ENCODE data around the gene EPHB1.
"Not testable (repeated sequence)": the region's sequence is repeated elsewhere in the genome, so short reads cannot be mapped to it uniquely, and the experiment has no call there.

Gene EPHB1

DNA sequence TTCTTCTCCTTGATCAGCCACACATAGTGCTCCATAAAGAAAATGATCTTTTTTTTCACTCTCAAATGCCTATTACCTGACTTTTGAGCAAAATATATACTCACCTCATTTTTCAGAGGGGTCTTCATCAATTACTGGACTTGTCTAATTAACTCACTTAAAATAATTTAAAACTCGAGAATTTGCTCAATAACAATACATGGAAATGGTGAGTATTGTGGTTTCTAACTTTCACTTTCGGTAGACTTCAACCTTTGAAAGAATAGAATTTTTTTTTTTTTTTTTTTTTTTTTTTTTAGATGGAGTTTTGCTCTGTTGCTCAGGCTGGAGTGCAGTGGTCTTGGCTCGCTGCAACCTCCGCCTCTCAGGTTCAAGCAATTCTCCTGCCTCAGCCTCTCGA is 17.7 kb upstream of the EPHB1 start:
- no peak for DNase-seq (ENCODE audit: low read depth)

DNA sequence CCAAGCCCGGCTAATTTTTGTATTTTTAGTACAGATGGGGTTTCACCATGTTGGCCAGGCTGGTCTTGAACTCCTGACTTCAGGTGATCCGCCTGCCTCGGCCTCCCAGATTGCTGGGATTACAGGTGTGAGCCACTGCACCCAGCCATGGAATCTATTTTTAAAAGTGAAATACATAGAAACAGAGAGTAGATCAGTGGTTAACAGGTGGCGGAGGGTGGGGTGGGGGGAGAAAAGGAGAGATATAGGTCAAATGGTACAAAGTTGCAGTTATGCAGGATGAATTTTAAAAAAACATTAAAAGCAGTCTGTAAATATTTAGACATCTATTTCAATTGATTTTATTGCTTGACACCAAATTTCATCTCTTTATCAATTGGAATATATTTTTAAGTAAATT is 6.8 kb upstream of the EPHB1 start:
- not testable (repeated sequence) for DNase-seq (ENCODE audit: low read depth)

DNA sequence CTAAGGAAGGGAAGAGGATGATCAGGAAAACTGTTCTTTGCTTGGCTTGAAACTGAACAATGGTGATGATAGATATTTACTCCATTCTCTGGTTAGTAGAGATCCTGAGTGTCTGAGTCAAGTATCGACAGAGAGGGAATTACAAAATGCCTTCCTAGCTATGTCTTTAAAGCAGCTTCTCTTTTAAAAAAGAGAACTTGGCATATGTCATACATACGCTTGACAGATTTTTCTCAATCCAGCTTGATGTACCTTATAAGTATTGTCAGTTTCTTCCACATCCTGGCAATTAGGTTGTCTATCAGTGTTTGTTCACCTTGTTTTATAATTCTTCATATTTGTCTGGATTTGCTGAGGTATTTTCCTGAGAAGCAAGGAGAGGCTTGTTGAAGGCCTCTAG is 5.0 kb upstream of the EPHB1 start:
- DNase-seq (ENCODE audit: low read depth), result no peak

DNA sequence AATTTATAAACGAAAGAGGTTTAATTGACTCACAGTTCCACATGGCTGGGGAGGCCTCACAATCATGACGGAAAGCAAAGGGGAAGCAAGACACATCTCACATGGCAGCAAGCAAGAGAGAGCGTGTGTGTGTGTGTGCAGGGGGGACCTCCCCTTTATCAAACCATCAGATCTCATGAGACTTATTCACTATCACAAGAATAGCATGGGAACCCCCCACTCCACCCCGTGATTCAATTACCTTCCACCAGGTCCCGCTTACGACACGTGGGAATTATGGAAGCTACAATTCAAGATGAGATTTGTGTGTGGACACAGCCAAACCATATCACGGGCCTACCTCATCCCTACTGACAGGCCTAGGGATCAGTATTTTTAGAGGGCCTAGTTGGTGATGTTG is 3.1 kb upstream of the EPHB1 start:
- DNase-seq (ENCODE audit: low read depth), result no peak

DNA sequence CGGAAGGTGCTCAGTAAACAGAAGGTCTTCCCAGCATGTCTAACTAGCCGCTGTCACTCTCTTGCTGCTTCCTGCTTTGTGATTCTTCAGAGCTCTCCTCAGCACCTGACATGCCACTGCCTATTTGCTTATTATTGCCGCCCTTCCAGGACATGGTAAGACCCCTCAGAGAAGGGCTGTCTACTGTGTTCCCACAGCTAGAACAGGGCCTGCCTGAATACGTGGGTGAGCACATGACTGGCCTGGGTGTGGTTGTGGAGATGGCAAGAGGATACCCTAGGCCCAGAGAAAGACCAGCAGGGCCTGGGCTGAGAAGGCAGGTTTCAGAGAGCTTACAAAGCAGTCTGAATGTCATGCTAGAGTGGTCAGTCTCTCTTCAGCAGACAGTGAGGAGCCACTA is 2.4 kb upstream of the EPHB1 start:
- DNase-seq (ENCODE audit: low read depth), result no peak

DNA sequence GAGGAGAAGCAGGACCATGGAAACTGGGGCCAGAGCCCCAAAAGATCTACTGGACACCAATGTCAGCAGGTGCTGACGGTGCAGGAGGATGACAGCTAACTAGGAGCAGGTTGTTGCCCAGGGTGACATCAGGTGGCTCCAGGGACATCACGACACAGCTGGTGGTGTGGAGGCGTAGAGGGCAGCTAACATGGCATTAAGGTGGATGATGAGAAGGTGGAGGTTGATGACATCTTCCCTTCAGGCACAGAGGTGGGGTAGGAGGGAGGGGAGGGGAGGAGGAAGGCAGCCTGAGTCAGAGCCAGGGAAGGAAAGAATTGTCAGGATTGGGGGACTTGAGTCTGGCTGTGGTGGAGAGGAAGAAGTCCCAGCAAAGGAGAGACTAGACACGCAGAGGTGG is 1.5 kb upstream of the EPHB1 start:
- no peak for DNase-seq (ENCODE audit: low read depth)

DNA sequence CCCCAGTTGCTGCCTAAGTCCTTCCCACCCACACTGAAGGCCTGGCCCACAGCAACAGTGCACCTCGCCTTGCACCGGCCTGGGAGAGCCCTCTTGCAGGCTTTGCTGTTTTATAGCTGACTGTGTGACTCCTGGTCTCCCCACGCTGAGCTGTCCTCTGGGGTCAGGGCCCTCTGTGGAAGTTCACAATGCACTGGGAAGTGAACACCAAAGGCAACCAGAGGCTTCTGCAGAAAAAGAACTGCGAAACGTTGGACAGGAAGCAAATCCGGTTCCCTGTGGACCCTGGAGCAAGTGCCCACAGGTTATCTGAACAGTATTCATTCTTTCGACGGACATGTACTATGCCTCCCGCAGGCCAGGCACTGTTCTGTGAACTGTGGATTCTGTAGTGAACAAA is 737 bp upstream of the EPHB1 start:
- no peak for DNase-seq (ENCODE audit: low read depth)

DNA sequence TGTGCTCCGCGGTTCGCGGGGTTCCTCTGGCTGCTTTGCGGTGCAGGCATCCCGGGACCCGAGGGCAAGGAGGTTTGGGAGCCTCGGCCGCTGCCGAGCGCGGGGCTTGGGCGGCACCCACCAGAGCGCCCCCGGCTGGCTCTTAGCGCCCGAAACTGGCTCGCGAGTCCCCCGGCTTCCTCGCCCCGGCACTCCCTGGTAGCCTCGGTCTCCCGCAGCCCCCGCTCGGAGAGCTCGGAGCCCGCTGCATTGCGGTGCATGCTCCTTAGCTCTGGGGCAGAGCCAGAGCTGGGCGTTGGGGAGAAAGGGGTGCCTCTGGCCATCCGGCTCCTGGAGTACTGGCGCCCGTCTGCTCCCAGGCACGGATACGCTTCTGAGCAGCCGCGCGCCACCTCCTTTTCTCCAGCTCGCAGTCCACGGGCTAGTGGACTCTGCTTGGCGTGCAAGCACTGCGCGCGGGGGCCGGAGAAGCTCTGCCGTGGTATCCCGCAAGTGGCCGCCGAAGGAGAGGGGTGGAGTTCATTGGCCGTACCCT is 753 bp downstream of the EPHB1 start:
- no peak for DNase-seq (ENCODE audit: low read depth)

DNA sequence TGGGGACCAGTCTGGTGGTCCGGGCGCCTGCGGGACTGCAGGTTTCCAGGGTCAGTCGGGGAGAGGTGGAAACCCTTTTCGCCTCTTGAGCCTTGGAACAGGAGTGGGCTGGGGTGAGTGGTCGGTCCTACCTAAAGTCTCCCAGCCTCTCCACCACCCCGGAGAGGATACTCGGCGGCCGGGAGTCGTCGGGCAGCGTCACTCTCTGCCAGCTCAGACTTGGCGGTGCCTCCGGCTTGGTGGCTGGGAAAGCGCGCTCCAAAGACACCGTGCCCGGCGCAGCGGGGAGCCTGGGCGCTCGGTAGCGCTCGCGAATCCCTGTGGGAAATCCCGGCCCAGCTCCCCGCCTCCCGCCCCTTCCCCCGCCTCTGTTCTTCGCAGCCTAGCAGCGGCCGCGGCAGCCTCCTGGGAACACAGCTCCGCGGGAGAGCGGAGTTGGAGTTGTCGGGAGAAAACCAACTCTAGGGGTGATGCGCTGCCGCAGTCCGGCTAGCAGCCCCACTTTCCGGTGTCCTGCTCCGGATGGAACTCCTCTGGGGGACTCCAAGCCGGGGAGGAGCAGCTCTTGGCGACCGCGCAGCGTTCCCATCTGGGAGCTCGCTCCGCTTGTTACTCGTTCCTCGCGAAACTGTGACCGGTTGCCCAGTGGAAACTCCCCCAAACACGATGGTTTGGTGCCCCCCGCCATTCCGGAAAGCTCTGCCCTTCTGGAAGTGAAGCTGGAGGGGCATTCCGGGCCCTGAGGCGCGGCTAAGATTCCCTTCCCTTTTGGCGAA is 1.4 kb downstream of the EPHB1 start:
- no peak for DNase-seq (ENCODE audit: low read depth)

DNA sequence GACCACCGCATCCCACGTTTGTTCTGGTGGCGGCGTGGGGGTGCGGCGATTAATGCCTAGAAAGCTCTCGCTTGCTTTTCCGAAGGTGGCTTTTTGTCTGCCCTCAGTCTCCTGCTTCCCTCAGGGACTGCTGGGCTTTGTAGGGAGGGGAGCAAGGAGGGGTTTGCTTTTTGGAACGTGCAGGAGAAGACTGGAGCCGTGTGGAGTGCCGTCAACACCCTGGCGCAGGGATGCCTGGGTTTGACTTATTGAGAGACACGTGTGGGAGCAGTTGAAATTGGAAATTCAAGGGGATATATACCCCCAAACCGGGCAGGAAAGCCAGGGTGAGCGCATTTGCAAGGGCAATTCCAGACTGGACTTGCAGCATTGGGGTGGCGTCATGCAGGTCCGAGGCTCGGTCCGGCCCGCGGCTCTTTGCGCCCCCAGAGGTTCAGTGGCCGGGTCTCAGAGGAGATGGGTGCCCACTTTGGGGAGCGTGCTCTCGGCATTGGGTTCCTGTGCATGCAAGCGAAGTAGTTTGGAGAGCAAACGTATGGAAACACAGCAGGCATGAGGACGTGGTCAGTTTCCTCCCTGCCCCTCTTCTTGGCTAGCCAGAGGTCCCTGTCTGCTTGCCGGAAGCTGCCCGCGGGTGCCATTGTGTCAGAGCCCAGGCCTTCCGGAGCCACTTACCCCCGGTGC is 2.1 kb downstream of the EPHB1 start:
- no peak for DNase-seq (ENCODE audit: low read depth)

DNA sequence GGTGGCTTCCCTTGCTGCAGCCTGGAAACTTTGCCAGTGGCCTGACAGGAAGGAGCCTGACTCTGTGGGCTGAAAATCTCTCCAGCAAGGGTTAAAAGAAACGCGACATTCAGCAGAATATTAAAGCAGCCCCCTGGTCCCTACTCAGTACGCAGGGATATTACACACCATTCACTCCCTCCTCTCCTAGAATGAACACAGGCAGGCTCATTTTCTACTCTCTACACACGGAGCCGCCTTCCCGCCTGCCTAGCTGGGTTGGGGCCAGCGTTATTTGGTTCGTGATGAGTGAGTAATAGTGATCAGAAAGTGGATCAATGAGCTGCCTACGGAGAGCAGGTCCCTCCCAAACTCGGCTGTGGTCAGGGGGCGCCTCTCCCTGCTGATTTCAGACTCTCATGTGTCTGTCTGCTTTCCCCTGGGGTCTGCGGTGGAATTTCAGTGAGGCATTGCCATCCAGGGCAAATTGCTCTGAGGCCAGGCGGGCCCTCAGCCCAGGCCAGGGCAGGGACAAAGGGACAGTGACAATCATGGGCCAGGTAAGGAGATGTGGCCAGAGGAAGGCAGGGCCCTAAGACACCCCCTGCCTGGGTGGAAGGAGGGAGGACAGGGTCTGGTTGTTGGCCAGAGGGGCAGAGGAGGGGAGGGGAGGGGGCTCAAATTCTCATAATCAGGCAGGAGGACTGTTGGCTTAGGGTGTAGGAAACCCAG is 2.8 kb downstream of the EPHB1 start:
- no peak for DNase-seq (ENCODE audit: low read depth)

DNA sequence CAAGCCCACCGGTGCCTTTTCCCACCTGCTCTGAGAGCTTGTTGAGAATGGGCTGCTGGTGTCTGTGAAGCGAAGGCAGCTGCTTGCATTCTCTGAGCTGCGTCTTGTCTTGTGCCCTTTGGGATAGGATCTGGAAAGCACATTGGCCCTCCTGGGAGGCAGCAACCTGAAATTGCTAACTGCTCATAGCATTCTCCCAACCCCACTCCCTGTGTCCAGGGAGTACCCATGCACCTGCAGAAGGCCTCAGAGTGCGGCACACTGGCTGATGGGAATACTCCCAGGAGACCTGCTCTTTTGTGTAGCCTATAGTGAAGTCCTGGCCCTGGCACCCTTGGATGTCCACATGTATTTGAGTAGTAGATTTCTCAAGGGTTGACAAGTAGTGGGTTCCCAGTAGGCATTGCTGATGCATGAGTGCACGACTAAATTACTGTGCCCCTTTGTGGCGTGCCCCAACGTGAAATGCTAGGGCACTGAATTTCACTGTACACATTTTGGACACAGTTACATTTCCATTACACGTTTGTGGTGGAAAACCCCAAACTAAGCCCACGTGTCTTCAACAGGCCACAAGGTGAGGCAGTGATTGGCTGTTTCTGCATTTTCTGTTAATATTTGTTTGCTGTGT is 3.7 kb downstream of the EPHB1 start:
- DNase-seq (ENCODE audit: low read depth), result no peak

DNA sequence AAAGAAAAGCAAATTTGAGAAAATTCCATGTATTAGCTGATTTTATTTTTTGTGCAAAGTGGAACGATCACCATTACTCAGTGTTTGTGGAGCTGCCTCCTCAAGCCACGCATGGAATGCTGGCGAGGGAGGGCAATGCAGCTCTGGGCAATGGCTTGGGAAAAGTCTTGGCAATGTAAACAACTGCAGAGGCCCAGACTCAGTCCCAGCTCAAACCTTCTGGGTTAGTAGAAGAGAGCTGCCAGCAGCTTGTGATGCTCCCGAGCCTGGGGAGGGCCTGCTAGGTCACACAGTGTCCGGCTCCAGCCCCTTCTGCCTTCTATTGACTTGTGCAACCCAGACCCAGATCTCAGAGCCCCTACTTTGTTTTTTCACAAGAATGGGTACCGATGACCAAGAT is 4.3 kb downstream of the EPHB1 start:
- DNase-seq (ENCODE audit: low read depth), result no peak

DNA sequence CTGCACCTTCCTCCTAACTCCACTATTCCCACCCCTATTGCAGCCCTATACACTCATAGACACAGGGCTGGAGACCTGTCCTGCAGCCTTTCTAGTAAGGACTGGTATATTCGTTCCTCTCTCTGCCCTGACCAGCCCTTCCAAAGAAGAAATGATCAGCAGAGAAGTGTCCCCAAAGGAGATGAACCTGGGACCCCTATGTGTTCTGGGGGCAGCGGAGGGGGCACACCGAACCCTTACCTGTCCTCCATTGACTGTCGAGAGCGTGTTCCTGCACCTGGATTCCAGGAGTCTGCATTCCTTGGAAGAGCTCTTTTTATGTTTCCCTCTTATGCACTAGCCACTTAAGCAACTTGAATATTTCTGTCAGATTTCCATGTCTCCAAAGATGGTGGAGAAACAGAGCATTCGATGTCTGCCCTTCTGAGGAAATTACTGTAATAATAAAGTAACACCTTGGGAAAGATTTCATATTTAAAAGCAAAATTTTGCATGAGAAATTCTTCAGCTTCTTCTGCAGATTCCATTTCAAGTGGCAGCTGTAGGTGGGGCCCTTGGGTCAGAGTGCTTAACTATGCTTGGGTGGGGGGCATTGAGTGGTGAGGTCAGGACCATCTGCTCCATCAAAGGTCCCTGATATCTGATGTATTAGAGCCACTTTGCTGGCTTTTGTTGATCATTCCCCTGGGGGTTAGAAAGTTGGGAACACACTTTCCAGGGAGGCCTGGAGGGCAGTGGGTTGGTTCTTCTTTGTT is 6.3 kb downstream of the EPHB1 start:
- DNase-seq (ENCODE audit: low read depth), result no peak

DNA sequence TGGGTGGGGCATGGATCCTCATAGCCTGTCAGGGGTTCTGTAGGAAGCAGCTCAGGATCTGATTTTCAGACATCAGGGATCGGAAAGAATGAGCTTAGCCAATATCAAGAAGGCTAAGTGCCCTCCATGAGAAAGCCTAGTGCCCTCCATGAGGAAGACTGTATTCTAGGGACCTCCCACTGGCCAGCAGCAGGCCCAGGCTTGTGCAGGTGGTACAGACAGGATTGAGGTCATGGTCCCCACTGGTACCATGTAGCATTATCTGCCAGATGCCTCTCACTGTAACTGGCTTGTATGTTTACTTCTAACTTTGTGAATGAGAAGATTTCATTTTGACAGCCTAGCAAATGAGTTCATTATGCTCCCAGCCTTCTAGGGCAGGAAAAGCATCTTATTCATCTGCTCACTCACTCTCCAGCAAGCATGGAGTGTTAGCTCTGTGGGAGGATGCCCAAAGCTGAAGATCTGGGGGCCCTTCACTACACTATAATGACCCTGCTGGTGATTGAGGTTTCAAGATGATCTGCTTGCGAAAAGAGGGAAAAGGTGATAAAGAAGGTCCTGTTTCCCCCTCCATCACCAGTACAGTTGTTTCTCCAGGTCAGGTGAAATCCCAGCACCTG is 7.5 kb downstream of the EPHB1 start:
- no peak for DNase-seq (ENCODE audit: low read depth)

DNA sequence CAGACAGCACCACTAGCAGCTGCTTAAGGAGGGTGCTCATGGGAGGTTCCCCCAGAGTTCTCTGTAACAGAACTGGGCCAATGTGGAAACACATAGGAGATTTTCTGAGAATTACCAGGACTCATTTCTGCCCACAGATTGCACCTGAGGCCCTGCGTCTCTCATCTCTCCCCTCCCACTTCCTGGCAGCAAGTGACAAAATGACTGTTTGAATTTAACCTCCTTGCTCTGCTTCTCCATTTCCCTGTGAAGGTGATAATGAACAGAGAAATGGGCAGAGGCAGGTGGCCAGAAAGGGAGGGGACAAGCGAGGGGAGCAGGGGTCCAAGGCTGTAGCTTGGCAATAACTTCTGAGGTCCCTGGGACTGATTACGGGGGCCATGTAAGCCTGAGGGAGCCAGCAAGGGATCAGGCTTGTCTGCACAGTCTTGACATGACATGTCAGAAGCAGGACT is 8.0 kb downstream of the EPHB1 start:
- no peak for DNase-seq (ENCODE audit: low read depth)

DNA sequence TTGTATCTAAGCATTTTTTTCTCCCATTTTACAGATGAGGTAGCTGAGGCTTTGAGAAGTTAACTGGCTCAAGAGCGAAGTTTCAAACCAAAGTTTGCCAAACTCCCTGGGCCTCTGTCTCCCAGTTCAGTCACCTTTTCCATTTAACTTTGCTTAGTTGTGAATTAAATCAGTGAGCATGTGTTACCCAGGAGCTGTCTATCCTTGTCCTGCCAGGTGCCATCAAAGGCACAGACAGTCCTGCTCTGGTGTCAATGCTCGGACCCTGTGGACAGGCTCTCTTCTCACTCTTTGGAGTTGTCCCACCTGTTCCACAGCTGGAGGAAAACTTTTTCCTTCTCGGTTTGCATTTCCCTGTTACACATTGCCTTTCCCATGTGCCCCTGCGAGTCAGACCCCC is 8.6 kb downstream of the EPHB1 start:
- no peak for DNase-seq (ENCODE audit: low read depth)

DNA sequence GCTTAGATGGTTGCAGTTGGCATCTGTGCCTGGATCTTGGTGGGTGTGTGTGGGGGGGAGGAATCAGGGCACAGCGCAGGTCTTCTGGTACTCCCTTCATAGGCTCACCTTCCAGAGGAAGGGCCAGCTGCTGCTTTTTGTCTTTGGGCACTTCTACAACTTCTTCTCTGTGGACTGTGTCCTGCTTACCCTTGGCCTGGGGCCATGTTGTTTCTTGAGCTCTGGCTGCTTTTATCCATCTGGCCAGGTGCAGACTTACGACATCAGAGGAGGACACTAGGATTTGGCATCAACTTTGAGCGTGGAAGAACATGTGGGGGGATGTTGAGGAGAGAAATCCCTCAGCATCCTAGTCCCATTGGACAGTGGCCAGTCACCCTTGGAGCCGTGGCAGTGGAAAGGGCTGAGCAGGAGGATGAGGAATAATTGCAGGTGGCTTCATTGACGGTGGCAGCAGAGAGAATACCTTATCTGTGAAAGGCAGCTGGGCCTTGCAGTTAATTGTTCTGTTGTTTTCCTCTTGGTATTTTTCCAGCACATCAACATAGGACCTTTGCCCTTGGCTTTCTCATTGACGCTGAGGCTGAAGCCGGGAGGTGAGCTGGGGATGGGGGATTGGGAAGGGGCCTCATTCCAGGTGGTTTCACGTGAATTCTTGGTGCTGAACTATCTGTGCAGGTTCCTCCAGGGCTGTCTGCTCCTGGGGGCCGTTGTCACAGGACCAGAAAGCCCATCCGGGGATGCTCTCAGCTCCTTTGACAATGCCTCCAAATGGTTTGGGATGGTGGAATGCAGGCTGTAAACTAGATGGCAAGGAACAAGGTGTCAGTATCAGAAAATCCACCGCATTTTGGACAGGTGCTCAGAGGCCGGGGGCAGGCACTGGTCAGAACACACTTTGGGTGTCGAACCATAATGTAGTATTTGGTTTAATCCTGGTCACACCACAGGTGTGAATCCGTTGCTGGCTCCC is 9.7 kb downstream of the EPHB1 start:
- DNase-seq (ENCODE audit: low read depth), result no peak

DNA sequence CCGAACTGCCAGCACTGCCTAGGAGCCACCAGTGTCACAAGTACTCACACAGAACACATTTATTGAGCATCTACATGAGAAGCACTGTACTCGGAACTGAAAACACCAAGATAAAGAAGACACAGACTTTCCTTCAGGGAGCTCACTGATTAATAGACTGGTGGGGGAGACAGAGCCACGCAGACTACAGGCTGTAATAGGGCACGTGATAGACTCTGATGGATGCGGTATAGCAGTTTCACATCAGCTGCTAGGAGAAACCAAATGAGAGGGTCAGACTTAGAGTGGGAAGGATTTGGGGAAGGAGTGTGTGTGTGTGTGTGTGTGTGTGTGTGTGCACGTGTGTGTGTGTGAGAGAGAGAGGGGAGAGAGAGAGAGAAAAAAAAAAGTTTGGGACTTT is 12.1 kb downstream of the EPHB1 start:
- no peak for DNase-seq (ENCODE audit: low read depth)

DNA sequence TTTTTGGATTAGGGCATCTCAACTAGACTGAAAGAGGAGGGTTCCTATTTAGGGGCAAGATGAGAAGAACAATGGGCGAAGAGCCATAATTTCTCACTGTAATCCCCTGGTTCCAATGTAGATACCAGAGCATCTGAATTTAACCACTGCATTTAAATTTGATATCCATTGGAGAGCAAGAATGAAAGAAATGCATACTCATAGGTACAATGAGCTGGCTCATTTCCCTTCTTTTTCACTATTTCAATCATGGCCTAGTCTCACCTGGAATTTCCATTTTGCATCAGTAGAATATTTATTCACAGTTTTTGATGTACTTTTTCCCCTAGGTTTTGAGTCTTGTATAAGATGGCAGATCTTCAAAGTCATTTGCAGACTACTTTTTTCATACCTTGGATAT is 13.8 kb downstream of the EPHB1 start:
- no peak for DNase-seq (ENCODE audit: low read depth)

All from non-pigmented ciliary epithelial cell (primary cell).